Liver (tissue), 9 donors: Measurements from ENCODE around the gene ANK3. TPM values are rescaled to one million over a fixed set of nuclear protein-coding genes. Genes with fewer than 3 reads are reported as not detected.

Source experiments
- DNase-seq: peaks from one replicate; pipeline ENCODE4 v3.0.0-alpha.2; 2017; ENCODE audit warnings: low spot score
- H3K27ac ChIP-seq, 2 donors: one replicate each; pipeline ENCODE4 v1.7.0; 2013; ENCODE audit warnings: inconsistent platforms in 2 of 2, low read length in 2 of 2, control low read depth in 1 of 2, low read depth in 1 of 2, mild to moderate bottlenecking in 1 of 2
- H3K27me3 ChIP-seq, 4 donors: one replicate each; pipeline versions ENCODE4 v1.6.1 to v1.7.0; 2013; ENCODE audit warnings: low read length in 3 of 4, inconsistent platforms in 1 of 4, mild to moderate bottlenecking in 1 of 4, moderate library complexity in 1 of 4; ENCODE audit not compliant: control insufficient read depth in 4 of 4, insufficient read depth in 4 of 4
- H3K36me3 ChIP-seq, 4 donors: one replicate each; pipeline versions ENCODE4 v1.6.1 to v1.7.0; 2013; ENCODE audit warnings: low read length in 3 of 4, mild to moderate bottlenecking in 3 of 4, low read depth in 1 of 4, moderate library complexity in 1 of 4; ENCODE audit not compliant: control insufficient read depth in 4 of 4, insufficient read depth in 3 of 4
- H3K4me1 ChIP-seq, 4 donors: one replicate each; pipeline versions ENCODE4 v1.6.1 to v1.7.0; 2013; ENCODE audit warnings: low read length in 3 of 4, mild to moderate bottlenecking in 3 of 4, moderate library complexity in 1 of 4; ENCODE audit not compliant: control insufficient read depth in 4 of 4, insufficient read depth in 4 of 4
- H3K4me3 ChIP-seq, 3 donors: one replicate each; pipeline versions ENCODE4 v1.6.1 to v1.7.0; 2013; ENCODE audit warnings: low read length in 3 of 3, control low read depth in 1 of 3, low read depth in 1 of 3, mild to moderate bottlenecking in 1 of 3
- H3K9ac ChIP-seq, 2 donors: one replicate each; pipeline ENCODE4 v1.7.0; 2013; ENCODE audit warnings: low read length in 2 of 2, mild to moderate bottlenecking in 2 of 2, moderate library complexity in 2 of 2, control low read depth in 1 of 2, low read depth in 1 of 2
- H3K9me3 ChIP-seq, 4 donors: one replicate each; pipeline versions ENCODE4 v1.6.1 to v1.7.0; 2013; ENCODE audit warnings: low read length in 3 of 4; ENCODE audit not compliant: control insufficient read depth in 4 of 4
- ATF3 ChIP-seq: IDR thresholded peaks from 2 replicates; pipeline ENCODE4 v1.6.1; 2016; ENCODE audit warnings: antibody characterized with exemption
- CTCF ChIP-seq: fragments of 150-350 bp; IDR thresholded peaks from 2 replicates; pipeline ENCODE4 v1.5.1; 2017; ENCODE audit warnings: improper control_type of control experiment, low read depth, low read length; ENCODE audit not compliant: missing input control
- EGR1 ChIP-seq, 2 donors: IDR thresholded peaks; 2 replicates each; pipeline ENCODE4 v1.6.1; 2016 to 2018; ENCODE audit warnings: antibody characterized with exemption in 2 of 2, low read depth in 2 of 2
- FOXA1 ChIP-seq: IDR thresholded peaks from 2 replicates; pipeline ENCODE4 v1.6.1; 2016; ENCODE audit warnings: antibody characterized with exemption
- FOXA2 ChIP-seq: IDR thresholded peaks from 2 replicates; pipeline ENCODE4 v1.6.1; 2016; ENCODE audit warnings: antibody characterized with exemption
- GABPA ChIP-seq, 2 donors: IDR thresholded peaks in 1 of 2; conservative IDR thresholded peaks in 1 of 2; 2 replicates each; pipeline ENCODE4 v1.6.1; 2016; ENCODE audit warnings: antibody characterized with exemption in 2 of 2, mild to moderate bottlenecking in 1 of 2, moderate library complexity in 1 of 2
- HNF4A ChIP-seq, 2 donors: conservative IDR thresholded peaks; 2 replicates each; pipeline ENCODE4 v1.6.1; 2016; ENCODE audit warnings: antibody characterized with exemption in 2 of 2, mild to moderate bottlenecking in 2 of 2
- HNF4G ChIP-seq: IDR thresholded peaks from 2 replicates; pipeline ENCODE4 v1.6.1; 2016; ENCODE audit warnings: antibody characterized with exemption
- JUND ChIP-seq, 2 donors: IDR thresholded peaks; 2 replicates each; pipeline ENCODE4 v1.6.1; 2016; ENCODE audit warnings: antibody characterized with exemption in 2 of 2
- MAX ChIP-seq: IDR thresholded peaks from 2 replicates; pipeline ENCODE4 v1.6.1; 2016; ENCODE audit warnings: antibody characterized with exemption
- NR2F2 ChIP-seq: IDR thresholded peaks from 2 replicates; pipeline ENCODE4 v1.6.1; 2016; ENCODE audit warnings: antibody characterized with exemption
- RAD21 ChIP-seq, 2 donors: IDR thresholded peaks; 2 replicates each; pipeline ENCODE4 v1.6.1; 2016; ENCODE audit warnings: antibody characterized with exemption in 2 of 2, mild to moderate bottlenecking in 2 of 2
- REST ChIP-seq: IDR thresholded peaks from 2 replicates; pipeline ENCODE4 v1.6.1; 2016; ENCODE audit warnings: antibody characterized with exemption, mild to moderate bottlenecking
- RXRA ChIP-seq, 2 donors: IDR thresholded peaks; 2 replicates each; pipeline ENCODE4 v1.6.1; 2017 to 2018; ENCODE audit warnings: antibody characterized with exemption in 2 of 2, mild to moderate bottlenecking in 1 of 2
- SP1 ChIP-seq: IDR thresholded peaks from 2 replicates; pipeline ENCODE4 v1.6.1; 2018; ENCODE audit warnings: antibody characterized with exemption, mild to moderate bottlenecking
- TAF1 ChIP-seq: conservative IDR thresholded peaks from 2 replicates; pipeline ENCODE4 v1.6.1; 2016; ENCODE audit warnings: antibody characterized with exemption, mild to moderate bottlenecking
- YY1 ChIP-seq: IDR thresholded peaks from 2 replicates; pipeline ENCODE4 v1.6.1; 2016; ENCODE audit warnings: antibody characterized with exemption, mild to moderate bottlenecking
- ZBTB33 ChIP-seq: IDR thresholded peaks from 2 replicates; pipeline ENCODE4 v1.6.1; 2016; ENCODE audit warnings: antibody characterized with exemption
- WGBS: extraction: QIAGEN DNeasy Blood & Tissue Kit; methylation state at CpG from one replicate; pipeline ENCODE4 v1.1.7; 2013; 5-methylcytosine and 5-hydroxymethylcytosine counted together
- polyA plus RNA-seq, 2 donors: library from polyadenylated mRNA; stranded (reverse) in 1 of 2; unstranded in 1 of 2; fragments of 200-250 nt in 1 of 2; fragments of >200 nt in 1 of 2; fragmentation: Nextera tagmentation in 1 of 2; extraction: Ambion mirVana in 1 of 2; gene quantifications; one replicate each; pipeline versions ENCODE4 v1.2.1 to v1.2.3, GENCODE V29; 2013 to 2015
- total RNA-seq, 2 donors: library from RNA; depleted of rRNA; stranded (reverse); fragments of >200 nt; gene quantifications; one replicate each; pipeline ENCODE4 v1.2.3, GENCODE V29; 2014
- donor health status: healthy.
- donor health status: healthy.
- donor health status: healthy.
- donor health status: healthy.
- donor health status: healthy.

The ANK3 gene
- total and polyA plus RNA-seq, 4 donors, result 5.7 to 30.0 (median 9.7) TPM

GRCh38 chr10:60008816-60009215 lies 380.9 kb downstream of the ANK3 start:
- Histone ChIP-seq H3K27ac (no peak overlapping the region), H3K27me3 (no peaks in the 10 kb centered on the region), H3K9ac (no peak overlapping the region), H3K36me3 (no peaks in the 10 kb centered on the region), H3K4me1 (no peaks in the 10 kb centered on the region), H3K9me3 (no peaks in the 10 kb centered on the region), H3K4me3 (no peak overlapping the region)
- no peak for DNase-seq
- TF ChIP-seq FOXA2, result no peak
- TF ChIP-seq ATF3, result no peak
- TF ChIP-seq HNF4G, result no peak
- TF ChIP-seq MAX, result no peak
- TF ChIP-seq JUND (IDR thresholded peaks at IDR 0.05), result no peak
- TF ChIP-seq RAD21 (IDR thresholded peaks at IDR 0.05), result no peak
- TF ChIP-seq RXRA (IDR thresholded peaks at IDR 0.05), result no peak
- TF ChIP-seq ZBTB33, result no peak
- no peak for TF ChIP-seq EGR1 (IDR thresholded peaks at IDR 0.05; ENCODE audit: low read depth in 2 of 2)
- TF ChIP-seq TAF1, result no peak
- TF ChIP-seq GABPA (IDR thresholded peaks at IDR 0.05 in 1 of 2, conservative IDR thresholded peaks at IDR 0.05 in 1 of 2), result no peak
- no peak for TF ChIP-seq FOXA1
- no peak for TF ChIP-seq REST
- TF ChIP-seq YY1, result no peak
- WGBS, result 87% methylated on average over 4 of the region's 4 CpGs

GRCh38 chr10:60006062-60006461 lies 383.6 kb downstream of the ANK3 start:
- WGBS, result 85% methylated on average over 3 of the region's 3 CpGs
- Histone ChIP-seq H3K4me1 (no peaks in the 10 kb centered on the region), H3K9ac (no peak overlapping the region), H3K4me3 (no peak overlapping the region), H3K27me3 (no peaks in the 10 kb centered on the region), H3K9me3 (no peaks in the 10 kb centered on the region), H3K36me3 (no peaks in the 10 kb centered on the region), H3K27ac (no peak overlapping the region)
- DNase-seq, result no peak
- TF ChIP-seq FOXA2 (no peak), ZBTB33 (no peak), HNF4G (no peak), CTCF (no peak), TAF1 (no peak), FOXA1 (no peak), EGR1 (IDR thresholded peaks at IDR 0.05; ENCODE audit: low read depth in 2 of 2) (no peak), HNF4A (conservative IDR thresholded peaks at IDR 0.05) (no peak), NR2F2 (no peak), RXRA (IDR thresholded peaks at IDR 0.05) (no peak), GABPA (IDR thresholded peaks at IDR 0.05 in 1 of 2, conservative IDR thresholded peaks at IDR 0.05 in 1 of 2) (no peak), ATF3 (no peak), REST (no peak), RAD21 (IDR thresholded peaks at IDR 0.05) (no peak), SP1 (no peak), YY1 (no peak)
